AG08396 (cell line): Measurements from ENCODE around the gene SOS2.
"Not testable (repeated sequence)": the region's sequence is repeated elsewhere in the genome, so short reads cannot be mapped to it uniquely, and the experiment has no call there.

Experiments
- DNase-seq: peaks from one replicate; pipeline ENCODE4 v3.0.0; 2012; ENCODE audit warnings: low spot score, mixed read lengths

Gene SOS2

GRCh38 chr14:50085570-50086320, 145.6 kb downstream of the SOS2 start:
- peak; percentile 31 for DNase-seq

- DNase-seq = no peak
These were observed 146.7 kb downstream of the SOS2 start for GRCh38 chr14:50084666-50085065.

GRCh38 chr14:50083467-50084337, 147.7 kb downstream of the SOS2 start:
- DNase-seq = no peak

- DNase-seq = peak; percentile 31
These were observed 148.5 kb downstream of the SOS2 start for GRCh38 chr14:50082784-50083466.

GRCh38 chr14:50082308-50082742, 149.1 kb downstream of the SOS2 start:
- no peak for DNase-seq

- DNase-seq = not testable (repeated sequence)
These were observed 152.3 kb downstream of the SOS2 start for GRCh38 chr14:50079103-50079502.

- not testable (repeated sequence) for DNase-seq
These were observed 157.7 kb downstream of the SOS2 start for GRCh38 chr14:50073663-50074062.

GRCh38 chr14:50072395-50072794, 159.0 kb downstream of the SOS2 start:
- DNase-seq = no peak

GRCh38 chr14:50070840-50071548, 160.4 kb downstream of the SOS2 start:
- no peak for DNase-seq

- DNase-seq = no peak
These were observed 161.1 kb downstream of the SOS2 start for GRCh38 chr14:50070230-50070629.

- DNase-seq = no peak
These were observed 162.1 kb downstream of the SOS2 start for GRCh38 chr14:50069325-50069724.

GRCh38 chr14:50068496-50068895, 162.9 kb downstream of the SOS2 start:
- no peak for DNase-seq

- DNase-seq = peak; percentile 40
These were observed 163.5 kb downstream of the SOS2 start for GRCh38 chr14:50067723-50068495.
